ENCODE results near the gene SLC9C2.
"Not testable (repeated sequence)": the region's sequence is repeated elsewhere in the genome, so short reads cannot be mapped to it uniquely, and the experiment has no call there.

Gene SLC9C2

GRCh38 chr1:173596097-173596825, 6.6 kb downstream of the SLC9C2 start:
- no peak for ATAC-seq

DNA sequence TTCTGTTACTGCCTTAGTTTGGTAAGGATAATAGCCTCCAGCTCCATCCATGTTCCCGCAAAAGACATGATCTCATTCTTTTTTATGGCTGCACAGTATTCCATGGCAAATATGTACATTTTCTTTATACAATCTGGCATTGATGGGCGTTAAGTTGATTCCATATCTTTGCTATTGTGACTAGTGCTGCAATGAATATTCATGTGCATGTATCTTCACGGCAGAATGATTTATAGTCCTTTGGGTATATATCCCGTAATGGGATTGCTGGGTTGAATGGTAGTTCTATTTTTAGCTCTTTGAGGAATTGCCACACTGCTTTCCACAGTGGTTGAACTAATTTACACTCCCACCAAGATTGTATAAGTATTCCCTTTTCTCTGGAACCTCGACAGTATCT, 11.7 kb downstream of the SLC9C2 start:
- not testable (repeated sequence) for ATAC-seq

More at GRCh38 chr1:173596097-173596825, 6.6 kb downstream of the SLC9C2 start:
- TF ChIP-seq ZC3H10 (CRISPR knock-in tag; IDR thresholded peaks at IDR 0.05), result no peak
- TF ChIP-seq BACH2 (CRISPR knock-in tag; IDR thresholded peaks at IDR 0.05; ENCODE audit: borderline replicate concordance), result no peak
- TF ChIP-seq, protein P1, sequence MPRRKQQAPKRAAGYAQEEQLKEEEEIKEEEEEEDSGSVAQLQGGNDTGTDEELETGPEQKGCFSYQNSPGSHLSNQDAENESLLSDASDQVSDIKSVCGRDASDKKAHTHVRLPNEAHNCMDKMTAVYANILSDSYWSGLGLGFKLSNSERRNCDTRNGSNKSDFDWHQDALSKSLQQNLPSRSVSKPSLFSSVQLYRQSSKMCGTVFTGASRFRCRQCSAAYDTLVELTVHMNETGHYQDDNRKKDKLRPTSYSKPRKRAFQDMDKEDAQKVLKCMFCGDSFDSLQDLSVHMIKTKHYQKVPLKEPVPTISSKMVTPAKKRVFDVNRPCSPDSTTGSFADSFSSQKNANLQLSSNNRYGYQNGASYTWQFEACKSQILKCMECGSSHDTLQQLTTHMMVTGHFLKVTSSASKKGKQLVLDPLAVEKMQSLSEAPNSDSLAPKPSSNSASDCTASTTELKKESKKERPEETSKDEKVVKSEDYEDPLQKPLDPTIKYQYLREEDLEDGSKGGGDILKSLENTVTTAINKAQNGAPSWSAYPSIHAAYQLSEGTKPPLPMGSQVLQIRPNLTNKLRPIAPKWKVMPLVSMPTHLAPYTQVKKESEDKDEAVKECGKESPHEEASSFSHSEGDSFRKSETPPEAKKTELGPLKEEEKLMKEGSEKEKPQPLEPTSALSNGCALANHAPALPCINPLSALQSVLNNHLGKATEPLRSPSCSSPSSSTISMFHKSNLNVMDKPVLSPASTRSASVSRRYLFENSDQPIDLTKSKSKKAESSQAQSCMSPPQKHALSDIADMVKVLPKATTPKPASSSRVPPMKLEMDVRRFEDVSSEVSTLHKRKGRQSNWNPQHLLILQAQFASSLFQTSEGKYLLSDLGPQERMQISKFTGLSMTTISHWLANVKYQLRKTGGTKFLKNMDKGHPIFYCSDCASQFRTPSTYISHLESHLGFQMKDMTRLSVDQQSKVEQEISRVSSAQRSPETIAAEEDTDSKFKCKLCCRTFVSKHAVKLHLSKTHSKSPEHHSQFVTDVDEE (CRISPR knock-in tag; IDR thresholded peaks at IDR 0.05), result no peak
- TF ChIP-seq PPARA (CRISPR knock-in tag; IDR thresholded peaks at IDR 0.05; ENCODE audit: borderline replicate concordance), result no peak
- TF ChIP-seq ZNF565 (CRISPR knock-in tag; conservative IDR thresholded peaks at IDR 0.05; ENCODE audit: low read depth), result no peak
- TF ChIP-seq ARNTL (CRISPR knock-in tag; IDR thresholded peaks at IDR 0.05; ENCODE audit: borderline replicate concordance, low read depth), result no peak
- no peak for TF ChIP-seq CSRNP3 (CRISPR knock-in tag; IDR thresholded peaks at IDR 0.05)
- TF ChIP-seq CSDC2 (CRISPR knock-in tag; IDR thresholded peaks at IDR 0.05), result no peak
- TF ChIP-seq SNAI2 (CRISPR knock-in tag; IDR thresholded peaks at IDR 0.05), result no peak
- TF ChIP-seq ZFP30 (CRISPR knock-in tag; IDR thresholded peaks at IDR 0.05), result no peak
- TF ChIP-seq ISL1 (CRISPR knock-in tag; IDR thresholded peaks at IDR 0.05), result no peak
- no peak for TF ChIP-seq ZFP3 (CRISPR knock-in tag; IDR thresholded peaks at IDR 0.05)
- TF ChIP-seq, protein P2, sequence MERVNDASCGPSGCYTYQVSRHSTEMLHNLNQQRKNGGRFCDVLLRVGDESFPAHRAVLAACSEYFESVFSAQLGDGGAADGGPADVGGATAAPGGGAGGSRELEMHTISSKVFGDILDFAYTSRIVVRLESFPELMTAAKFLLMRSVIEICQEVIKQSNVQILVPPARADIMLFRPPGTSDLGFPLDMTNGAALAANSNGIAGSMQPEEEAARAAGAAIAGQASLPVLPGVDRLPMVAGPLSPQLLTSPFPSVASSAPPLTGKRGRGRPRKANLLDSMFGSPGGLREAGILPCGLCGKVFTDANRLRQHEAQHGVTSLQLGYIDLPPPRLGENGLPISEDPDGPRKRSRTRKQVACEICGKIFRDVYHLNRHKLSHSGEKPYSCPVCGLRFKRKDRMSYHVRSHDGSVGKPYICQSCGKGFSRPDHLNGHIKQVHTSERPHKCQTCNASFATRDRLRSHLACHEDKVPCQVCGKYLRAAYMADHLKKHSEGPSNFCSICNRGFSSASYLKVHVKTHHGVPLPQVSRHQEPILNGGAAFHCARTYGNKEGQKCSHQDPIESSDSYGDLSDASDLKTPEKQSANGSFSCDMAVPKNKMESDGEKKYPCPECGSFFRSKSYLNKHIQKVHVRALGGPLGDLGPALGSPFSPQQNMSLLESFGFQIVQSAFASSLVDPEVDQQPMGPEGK (CRISPR knock-in tag; IDR thresholded peaks at IDR 0.05; ENCODE audit: borderline replicate concordance), result no peak
- TF ChIP-seq ZNF70 (CRISPR knock-in tag; IDR thresholded peaks at IDR 0.05), result no peak
- TF ChIP-seq ESRRG (CRISPR knock-in tag; IDR thresholded peaks at IDR 0.05), result no peak
- TF ChIP-seq, protein P3, sequence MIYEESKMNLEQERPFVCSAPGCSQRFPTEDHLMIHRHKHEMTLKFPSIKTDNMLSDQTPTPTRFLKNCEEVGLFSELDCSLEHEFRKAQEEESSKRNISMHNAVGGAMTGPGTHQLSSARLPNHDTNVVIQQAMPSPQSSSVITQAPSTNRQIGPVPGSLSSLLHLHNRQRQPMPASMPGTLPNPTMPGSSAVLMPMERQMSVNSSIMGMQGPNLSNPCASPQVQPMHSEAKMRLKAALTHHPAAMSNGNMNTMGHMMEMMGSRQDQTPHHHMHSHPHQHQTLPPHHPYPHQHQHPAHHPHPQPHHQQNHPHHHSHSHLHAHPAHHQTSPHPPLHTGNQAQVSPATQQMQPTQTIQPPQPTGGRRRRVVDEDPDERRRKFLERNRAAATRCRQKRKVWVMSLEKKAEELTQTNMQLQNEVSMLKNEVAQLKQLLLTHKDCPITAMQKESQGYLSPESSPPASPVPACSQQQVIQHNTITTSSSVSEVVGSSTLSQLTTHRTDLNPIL (CRISPR knock-in tag; IDR thresholded peaks at IDR 0.05; ENCODE audit: low read depth), result no peak
- no peak for TF ChIP-seq TOX (CRISPR knock-in tag; IDR thresholded peaks at IDR 0.05; ENCODE audit: borderline replicate concordance)
- no peak for TF ChIP-seq ZNF8 (CRISPR knock-in tag; IDR thresholded peaks at IDR 0.05)

GRCh38 chr1:173590557-173590956, 12.3 kb downstream of the SLC9C2 start:
- ATAC-seq, result peak; percentile 99
- TF ChIP-seq TCF4 (CRISPR knock-in tag; IDR thresholded peaks at IDR 0.05; ENCODE audit: borderline replicate concordance), result no peak

DNA sequence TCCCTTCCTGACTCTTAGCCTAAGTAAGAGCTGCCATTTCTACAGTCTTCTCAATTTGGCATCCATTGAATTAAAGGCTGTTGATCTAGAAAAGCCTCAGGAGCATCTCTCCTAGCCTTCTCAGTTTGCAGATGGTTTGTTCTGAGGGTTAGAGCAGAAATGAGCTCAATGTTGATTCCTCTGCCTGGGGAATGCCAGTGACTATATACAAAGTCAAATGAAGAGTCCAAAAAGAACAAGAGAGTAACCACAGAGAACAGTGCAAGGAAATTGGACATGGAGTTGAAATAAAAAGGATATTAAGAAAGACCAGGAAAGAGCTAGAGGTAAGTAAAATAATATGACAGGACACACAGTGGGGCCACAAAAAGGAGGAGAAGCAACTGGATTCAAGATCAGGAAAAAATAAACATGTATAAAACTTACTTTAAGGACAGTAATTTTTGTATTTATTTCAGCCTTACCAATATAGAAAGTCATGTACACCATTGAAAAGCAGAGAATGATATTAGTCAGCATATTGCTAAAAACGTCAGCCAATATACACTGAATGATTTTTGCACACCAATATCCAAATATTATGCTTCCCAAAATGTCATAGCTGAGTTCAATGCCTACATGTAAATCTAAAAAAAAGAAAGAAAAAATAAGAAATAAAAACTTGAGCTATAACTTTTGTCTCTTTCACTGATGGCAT, 21.3 kb downstream of the SLC9C2 start:
- no peak for ATAC-seq

More for the DNA sequence above, 21.3 kb downstream of the SLC9C2 start:
- TF ChIP-seq ZNF565 (CRISPR knock-in tag; conservative IDR thresholded peaks at IDR 0.05; ENCODE audit: low read depth) (no peak), ARNTL (CRISPR knock-in tag; IDR thresholded peaks at IDR 0.05; ENCODE audit: borderline replicate concordance, low read depth) (no peak), TOX (CRISPR knock-in tag; IDR thresholded peaks at IDR 0.05; ENCODE audit: borderline replicate concordance) (no peak), OSR1 (CRISPR knock-in tag; IDR thresholded peaks at IDR 0.05) (no peak), ZNF70 (CRISPR knock-in tag; IDR thresholded peaks at IDR 0.05) (no peak), TCF4 (CRISPR knock-in tag; IDR thresholded peaks at IDR 0.05; ENCODE audit: borderline replicate concordance) (no peak), PPARA (CRISPR knock-in tag; IDR thresholded peaks at IDR 0.05; ENCODE audit: borderline replicate concordance) (no peak), GLIS3 (CRISPR knock-in tag; IDR thresholded peaks at IDR 0.05) (no peak), RARB (CRISPR knock-in tag; IDR thresholded peaks at IDR 0.05) (no peak), ISL1 (CRISPR knock-in tag; IDR thresholded peaks at IDR 0.05) (no peak), ZNF8 (CRISPR knock-in tag; IDR thresholded peaks at IDR 0.05) (no peak), ZC3H10 (CRISPR knock-in tag; IDR thresholded peaks at IDR 0.05) (no peak)
- TF ChIP-seq, protein P2 (CRISPR knock-in tag; IDR thresholded peaks at IDR 0.05; ENCODE audit: borderline replicate concordance), result no peak
- TF ChIP-seq, protein P1 (CRISPR knock-in tag; IDR thresholded peaks at IDR 0.05), result no peak
